GM19193 (cell line): ENCODE measurements around the gene KCNQ2.

Experiments
- POLR2A ChIP-seq: IDR thresholded peaks from 4 replicates; pipeline ENCODE4 v1.6.1; 2011; ENCODE audit not compliant: insufficient read depth, insufficient read length; ENCODE audit errors: extremely low read depth

Gene KCNQ2

DNA sequence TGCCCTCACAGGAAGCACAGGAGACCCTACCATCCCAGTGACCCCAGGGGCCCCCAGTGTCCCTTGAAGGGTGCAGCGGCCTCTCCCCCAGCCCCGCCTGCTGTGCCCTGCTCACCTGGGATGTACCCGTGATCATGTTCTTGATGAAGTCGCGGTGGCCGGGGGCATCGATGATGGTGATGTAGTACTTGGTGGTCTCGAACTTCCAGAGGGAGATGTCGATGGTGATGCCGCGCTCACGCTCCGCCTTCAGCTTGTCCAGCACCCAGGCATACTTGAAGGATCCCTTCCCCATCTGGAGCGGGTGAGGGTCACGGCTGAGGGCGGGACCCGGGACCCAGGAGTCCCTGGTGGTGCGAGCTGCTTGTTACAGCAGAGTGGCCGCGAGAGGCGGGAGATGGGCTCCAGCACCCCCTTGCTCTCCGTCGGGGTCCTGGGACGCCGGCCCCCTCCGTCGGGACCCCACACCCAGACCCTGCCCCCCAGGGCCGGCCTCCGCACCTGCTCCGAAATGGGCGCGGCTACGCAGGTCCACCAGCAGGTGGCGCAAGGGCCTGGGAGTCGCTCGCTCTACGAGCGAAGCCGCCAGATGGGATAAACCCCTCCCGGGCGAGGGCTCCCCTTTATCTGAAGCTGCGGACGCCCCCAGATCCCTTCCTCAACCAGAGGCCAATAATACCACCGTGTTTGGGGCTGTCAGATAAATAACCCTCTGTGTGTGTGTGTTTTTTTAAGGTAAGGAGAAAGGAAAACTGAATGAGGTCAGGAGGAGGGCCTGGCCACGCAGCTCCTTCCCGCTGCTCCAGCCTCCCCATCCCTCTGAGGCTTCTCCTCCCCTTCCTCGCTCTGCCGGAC lies 23.5 kb upstream of the KCNQ2 start:
- TF ChIP-seq POLR2A: no peak

- TF ChIP-seq POLR2A: no peak
Measured at GRCh38 chr20:63495167-63495720, 22.8 kb upstream of the KCNQ2 start.

- no peak for TF ChIP-seq POLR2A
Measured at GRCh38 chr20:63494420-63495166, 22.1 kb upstream of the KCNQ2 start.

GRCh38 chr20:63494084-63494419 lies 21.6 kb upstream of the KCNQ2 start:
- no peak for TF ChIP-seq POLR2A

GRCh38 chr20:63493563-63494020 lies 21.1 kb upstream of the KCNQ2 start:
- no peak for TF ChIP-seq POLR2A

DNA sequence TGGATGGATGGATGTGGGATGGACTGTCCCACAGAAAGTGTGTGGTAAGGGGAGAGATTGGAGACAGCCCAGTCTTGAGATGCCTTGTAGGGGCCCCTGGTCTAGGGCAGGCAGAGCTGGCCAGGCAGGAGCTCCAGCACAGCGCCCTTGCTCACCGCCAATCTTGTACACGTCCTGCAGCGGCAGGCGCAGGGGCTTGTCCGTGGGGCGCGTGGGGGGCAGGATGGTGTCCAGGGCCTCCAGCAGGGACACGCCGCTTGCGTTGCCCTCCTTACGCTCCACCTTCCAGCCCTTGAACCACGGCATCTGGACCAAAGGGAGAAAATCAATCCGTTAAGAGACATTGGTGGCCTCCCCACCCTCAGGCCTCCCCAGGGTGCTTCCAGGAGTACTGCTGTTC lies 20.5 kb upstream of the KCNQ2 start:
- TF ChIP-seq POLR2A: no peak

DNA sequence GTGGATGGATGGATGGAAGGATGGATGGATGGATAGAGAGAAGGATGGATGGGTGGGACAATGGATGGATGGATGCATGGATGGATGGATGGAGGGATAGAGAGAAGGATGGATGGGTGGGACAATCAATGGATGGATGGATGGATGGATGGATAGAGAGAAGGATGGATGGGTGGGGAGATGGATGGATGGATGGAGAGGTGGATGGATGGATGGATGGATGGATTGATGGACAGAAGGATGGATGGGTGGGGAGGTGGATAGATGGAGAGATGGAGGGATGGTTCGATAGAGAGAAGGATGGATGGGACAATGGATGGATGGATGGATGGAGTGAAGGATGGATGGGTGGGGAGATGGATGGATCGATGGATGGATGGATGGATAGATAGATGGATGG lies 20.1 kb upstream of the KCNQ2 start:
- TF ChIP-seq POLR2A: no peak

- TF ChIP-seq POLR2A: no peak
Measured at GRCh38 chr20:63491635-63492230, 19.3 kb upstream of the KCNQ2 start.

DNA sequence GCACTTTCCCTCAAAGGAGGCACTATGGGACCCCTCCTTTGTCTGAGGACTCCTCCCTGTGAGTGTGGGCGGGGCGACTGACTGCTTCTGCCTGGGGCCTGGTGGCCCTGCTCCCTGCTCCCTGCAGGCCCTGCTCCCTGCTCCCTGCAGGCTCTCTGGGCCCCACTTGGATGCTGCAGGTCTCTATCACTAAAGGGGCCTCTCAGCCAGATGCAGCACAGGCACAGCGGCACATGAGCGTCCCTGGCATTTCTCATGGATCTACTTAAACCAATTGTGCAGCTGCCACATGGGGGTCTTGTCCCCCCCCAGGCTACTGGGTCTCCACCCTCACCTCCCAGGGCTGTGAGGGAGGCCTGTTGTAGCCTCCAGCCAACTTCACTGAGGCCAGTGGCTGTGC lies 18.6 kb upstream of the KCNQ2 start:
- TF ChIP-seq POLR2A: no peak

- no peak for TF ChIP-seq POLR2A
Measured at GRCh38 chr20:63490416-63490815, 18.0 kb upstream of the KCNQ2 start.

DNA sequence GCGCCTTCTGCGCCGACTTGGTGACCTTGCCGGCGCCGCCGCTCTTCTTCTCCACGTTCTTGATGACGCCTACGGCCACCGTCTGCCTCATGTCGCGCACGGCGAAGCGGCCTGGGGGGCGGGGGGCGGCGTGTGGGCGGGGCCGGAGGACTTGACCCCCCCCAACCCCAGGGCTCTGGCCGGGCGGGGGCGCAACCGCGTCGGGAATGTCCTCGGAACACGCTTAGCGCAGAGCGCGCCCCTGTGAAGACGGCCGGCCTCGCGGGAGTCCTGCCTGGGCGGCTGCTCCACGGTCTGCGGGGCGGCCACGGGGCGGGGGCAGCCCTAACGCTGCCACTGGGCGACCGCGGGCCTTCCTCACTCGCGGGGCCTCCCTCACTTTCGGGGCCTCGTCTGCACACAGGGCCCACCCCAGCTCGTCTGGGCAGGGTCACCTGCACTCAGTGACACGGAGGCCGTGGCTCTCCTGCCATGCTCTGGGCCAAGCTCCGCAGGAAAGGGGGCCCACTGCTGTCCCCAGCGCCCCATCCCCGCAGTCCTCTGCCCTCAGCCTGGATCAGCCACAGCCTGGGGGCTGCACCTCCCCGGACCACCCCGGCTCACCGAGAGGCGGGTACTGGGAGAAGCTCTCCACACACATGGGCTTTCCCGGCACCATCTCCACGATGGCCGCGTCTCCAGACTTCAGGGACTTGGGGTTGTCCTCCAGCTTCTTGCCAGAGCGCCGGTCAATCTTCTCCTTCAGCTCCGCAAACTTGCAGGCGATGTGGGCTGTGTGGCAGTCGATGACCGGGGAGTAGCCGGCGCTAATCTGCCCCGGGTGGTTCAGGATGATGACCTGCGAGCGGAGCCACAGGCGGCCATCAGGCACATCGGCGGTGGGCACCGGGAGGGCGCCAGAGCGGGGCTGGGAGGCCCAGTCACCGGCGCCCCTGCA lies 16.1 kb upstream of the KCNQ2 start:
- no peak for TF ChIP-seq POLR2A

- no peak for TF ChIP-seq POLR2A
Measured at GRCh38 chr20:63487781-63488241, 15.4 kb upstream of the KCNQ2 start.

DNA sequence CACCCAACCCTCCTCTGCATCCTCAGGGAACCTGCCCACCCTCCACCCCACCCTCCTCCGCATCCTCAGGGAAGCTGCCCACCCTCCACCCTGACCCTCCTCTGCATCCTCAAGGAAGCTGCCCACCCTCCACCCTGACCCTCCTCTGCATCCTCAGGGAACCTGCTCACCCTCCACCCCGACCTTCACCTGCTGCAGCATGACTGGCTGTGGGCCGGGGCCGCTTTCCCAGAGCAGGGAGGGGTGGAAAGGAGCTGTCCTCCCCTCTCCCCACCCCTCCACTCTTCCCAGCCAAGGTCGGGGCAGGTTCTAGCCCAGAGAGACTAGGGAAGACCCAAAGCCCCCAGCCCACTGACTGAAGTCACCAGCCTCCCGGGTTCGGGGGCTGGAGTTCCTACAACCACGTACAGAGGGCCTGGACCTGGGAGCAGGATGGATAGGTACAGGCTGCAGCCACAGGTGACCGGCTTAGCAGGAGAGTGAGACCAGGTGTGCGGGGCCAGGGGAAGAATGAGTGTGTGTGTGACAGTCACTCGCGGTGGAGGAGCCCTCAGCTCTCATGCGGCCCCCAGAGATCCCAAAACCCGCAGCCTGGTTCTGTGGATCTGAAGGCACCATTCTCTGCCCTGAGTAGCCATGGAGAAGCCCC lies 14.8 kb upstream of the KCNQ2 start:
- TF ChIP-seq POLR2A: no peak
